HG03520 (cell line): Measurements from ENCODE around the gene TMEM187.
"Not testable (repeated sequence)": the region's sequence is repeated elsewhere in the genome, so short reads cannot be mapped to it uniquely, and the experiment has no call there.

Experiments
- ATAC-seq: cut with Tn5 transposase; IDR thresholded peaks from one replicate; pipeline ENCODE4 v1.9.1; 2021; ENCODE audit warnings: mild to moderate bottlenecking, moderate library complexity; ENCODE audit not compliant: unreplicated experiment

Gene TMEM187

GRCh38 chrX:153970357-153971123 is 2.0 kb upstream of the TMEM187 start:
- ATAC-seq: peak; percentile 0

- peak; percentile 31 for ATAC-seq
Measured at GRCh38 chrX:153971124-153971449, 1.5 kb upstream of the TMEM187 start.

- ATAC-seq: peak; percentile 37
Measured at GRCh38 chrX:153971450-153972367, 845 bp upstream of the TMEM187 start, which contains the start of gene HCFC1. Gene HCFC1 (minus strand): TSS chrX:153971818. CDS start chrX:153970840, 978 bp downstream.

- ATAC-seq: no peak
Measured at GRCh38 chrX:153973127-153974002, 811 bp downstream of the TMEM187 start.

GRCh38 chrX:153974003-153974725 is 1.6 kb downstream of the TMEM187 start:
- ATAC-seq: no peak

- ATAC-seq: no peak
Measured at GRCh38 chrX:153974726-153975286, 2.3 kb downstream of the TMEM187 start.

- ATAC-seq: not testable (repeated sequence)
Measured at GRCh38 chrX:153980394-153980793, 7.8 kb downstream of the TMEM187 start.

GRCh38 chrX:153981231-153981630 is 8.7 kb downstream of the TMEM187 start:
- ATAC-seq: no peak

GRCh38 chrX:153981771-153982533 is 9.4 kb downstream of the TMEM187 start:
- no peak for ATAC-seq

- no peak for ATAC-seq
Measured at GRCh38 chrX:153983321-153983801, 10.8 kb downstream of the TMEM187 start.

GRCh38 chrX:153984351-153985178 is 12.0 kb downstream of the TMEM187 start:
- ATAC-seq: no peak

GRCh38 chrX:153988493-153988892 is 15.9 kb downstream of the TMEM187 start:
- no peak for ATAC-seq

- ATAC-seq: no peak
Measured at GRCh38 chrX:153989973-153990655, 17.6 kb downstream of the TMEM187 start.

GRCh38 chrX:153991013-153991580 is 18.5 kb downstream of the TMEM187 start:
- no peak for ATAC-seq

- ATAC-seq: no peak
Measured at GRCh38 chrX:153992180-153992579, 19.6 kb downstream of the TMEM187 start.

- ATAC-seq: no peak
Measured at GRCh38 chrX:153993079-153993478, 20.5 kb downstream of the TMEM187 start.

GRCh38 chrX:153993978-153994377 is 21.4 kb downstream of the TMEM187 start:
- no peak for ATAC-seq
